ENCODE results near the gene TARDBP.
"Not testable (repeated sequence)": the region's sequence is repeated elsewhere in the genome, so short reads cannot be mapped to it uniquely, and the experiment has no call there.

TARDBP gene

DNA sequence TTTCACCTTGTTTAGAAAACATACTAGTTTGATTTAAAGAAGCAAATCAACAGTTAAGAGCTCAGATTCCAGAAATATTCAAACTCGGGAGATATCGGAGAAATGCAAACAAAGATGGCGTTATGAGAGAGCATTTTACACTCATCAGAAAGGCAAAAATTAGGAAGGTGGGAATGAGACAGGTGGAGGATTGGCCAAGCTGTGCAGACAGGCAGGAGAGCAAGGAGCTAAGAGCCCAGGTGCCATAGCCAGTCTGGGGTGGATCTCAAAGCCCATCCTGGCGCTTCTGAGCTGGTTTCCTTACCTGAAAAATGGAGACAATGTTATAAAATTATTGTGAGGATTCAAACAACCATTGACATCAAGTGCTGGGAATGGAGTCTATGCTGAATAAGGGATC is 19.6 kb upstream of the TARDBP start:
- DNase-seq = no peak

DNA sequence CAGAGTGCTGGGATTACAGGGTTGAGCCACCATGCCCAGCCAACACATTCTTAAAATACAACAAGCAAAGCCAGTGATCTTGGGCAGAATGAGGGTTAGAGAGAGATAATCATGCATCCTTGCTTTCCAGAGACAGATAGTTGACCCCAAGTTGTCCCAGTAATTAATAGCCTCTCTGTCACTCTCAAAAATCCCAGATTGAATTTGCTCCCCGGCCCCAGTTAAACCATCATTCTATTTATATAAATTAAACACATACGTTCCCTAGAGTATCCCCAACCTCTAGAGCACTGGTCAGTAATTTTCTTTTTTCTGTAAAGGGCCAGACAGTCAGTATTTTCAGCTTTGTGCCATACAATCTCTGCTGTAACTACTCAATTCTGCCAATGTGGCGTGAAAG is 16.4 kb upstream of the TARDBP start:
- DNase-seq = no peak

DNA sequence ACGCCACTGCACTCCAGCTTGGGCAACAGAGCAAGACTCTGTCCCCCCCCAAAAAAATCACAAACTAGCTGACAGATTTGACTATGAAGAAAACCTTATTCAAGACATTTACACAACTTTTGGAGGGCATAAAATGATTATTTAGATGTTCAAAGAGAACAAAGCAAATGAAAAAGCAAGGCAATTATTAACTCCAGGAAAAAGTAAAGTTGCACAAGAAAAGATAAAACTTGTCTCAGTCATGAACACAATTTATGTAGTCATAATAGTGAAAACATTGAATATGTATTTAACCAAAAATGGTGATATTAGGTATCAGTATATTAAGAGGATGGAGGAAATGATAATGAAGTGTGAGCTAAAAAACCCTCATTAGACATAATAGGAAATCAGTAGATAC is 11.9 kb upstream of the TARDBP start:
- no peak for DNase-seq

DNA sequence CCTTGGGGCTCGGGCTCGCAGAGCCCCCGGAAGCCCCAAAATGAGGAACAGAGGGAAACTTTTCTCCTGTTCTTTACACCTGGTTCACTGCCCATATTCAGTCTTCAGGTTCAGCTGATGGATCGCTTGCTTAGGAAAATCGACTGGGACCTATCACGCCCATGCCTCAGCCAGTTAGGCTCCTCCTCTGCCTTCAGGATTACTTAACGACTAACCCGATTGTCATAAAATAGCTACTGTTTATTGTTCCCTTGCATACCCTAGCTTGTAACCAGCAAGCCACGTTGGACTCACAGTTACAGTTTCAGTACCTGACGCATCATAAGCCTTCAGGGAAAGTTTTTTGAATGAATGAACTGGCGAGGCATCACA is 692 bp downstream of the TARDBP start:
- no peak for DNase-seq

DNA sequence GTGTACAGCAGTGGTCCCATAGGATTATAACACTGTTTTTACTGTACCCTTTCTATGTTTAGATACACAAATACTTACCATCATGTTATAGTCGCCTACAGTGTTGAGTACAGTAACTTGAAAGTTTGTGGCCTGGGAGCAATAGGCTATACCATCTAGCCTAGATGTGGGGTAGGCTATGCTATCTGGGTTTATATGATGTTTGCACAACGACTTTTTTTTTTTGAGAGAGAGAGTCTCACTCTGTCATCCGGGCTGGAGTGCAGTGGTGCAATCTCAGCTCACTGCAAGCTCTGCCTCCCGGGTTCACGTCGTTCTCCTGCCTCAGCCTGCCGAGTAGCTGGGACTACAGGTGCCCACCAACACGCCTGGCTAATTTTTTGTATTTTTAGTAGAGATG is 6.9 kb downstream of the TARDBP start:
- not testable (repeated sequence) for DNase-seq

DNA sequence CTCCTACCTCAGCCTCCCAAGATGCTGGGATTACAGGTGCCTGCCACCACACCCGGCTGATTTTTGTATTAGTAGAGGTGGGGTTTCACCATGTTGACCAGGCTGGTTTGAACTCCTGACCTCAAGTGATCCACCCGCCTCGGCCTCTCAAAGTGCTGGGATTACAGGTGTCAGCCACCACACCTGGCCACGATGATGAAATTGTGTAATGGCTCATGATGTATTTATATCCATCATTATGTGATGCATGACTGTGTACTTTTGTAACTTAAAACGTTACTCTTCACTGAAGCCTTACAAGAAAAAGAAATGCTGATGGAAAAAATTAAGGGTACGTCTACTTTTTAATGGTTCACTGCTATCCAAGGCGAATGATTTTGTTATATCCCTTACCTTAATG is 7.5 kb downstream of the TARDBP start:
- DNase-seq = no peak

DNA sequence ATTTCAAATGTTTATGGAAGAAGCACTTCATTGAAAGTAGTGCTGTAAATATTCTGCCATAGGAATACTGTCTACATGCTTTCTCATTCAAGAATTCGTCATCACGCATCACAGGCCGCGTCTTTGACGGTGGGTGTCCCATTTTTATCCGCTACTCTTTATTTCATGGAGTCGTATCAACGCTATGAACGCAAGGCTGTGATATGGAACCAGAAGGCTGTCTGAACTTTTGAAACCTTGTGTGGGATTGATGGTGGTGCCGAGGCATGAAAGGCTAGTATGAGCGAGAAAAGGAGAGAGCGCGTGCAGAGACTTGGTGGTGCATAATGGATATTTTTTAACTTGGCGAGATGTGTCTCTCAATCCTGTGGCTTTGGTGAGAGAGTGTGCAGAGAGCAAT is 10.7 kb downstream of the TARDBP start:
- DNase-seq = no peak

DNA sequence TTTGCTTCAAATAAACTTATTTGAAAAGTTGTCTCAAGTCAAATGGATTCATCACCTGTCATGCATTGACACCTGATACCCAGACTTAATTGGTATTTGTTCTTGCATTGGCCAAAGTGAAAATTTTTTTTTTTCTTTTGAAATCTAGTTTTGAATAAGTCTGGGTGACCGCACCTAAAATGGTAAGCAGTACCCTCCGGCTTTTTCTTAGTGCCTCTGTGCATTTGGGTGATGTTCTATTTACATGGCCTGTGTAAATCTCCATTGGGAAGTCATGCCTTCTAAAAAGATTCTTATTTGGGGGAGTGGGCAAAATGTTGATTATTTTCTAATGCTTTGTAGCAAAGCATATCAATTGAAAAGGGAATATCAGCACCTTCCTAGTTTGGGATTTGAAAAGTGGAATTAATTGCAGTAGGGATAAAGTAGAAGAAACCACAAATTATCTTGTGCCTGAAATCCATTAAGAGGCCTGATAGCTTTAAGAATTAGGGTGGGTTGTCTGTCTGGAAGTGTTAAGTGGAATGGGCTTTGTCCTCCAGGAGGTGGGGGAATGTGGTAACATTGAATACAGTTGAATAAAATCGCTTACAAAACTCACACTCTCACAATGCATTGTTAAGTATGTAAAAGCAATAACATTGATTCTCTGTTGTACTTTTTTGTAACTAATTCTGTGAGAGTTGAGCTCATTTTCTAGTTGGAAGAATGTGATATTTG is 11.9 kb downstream of the TARDBP start:
- no peak for DNase-seq

DNA sequence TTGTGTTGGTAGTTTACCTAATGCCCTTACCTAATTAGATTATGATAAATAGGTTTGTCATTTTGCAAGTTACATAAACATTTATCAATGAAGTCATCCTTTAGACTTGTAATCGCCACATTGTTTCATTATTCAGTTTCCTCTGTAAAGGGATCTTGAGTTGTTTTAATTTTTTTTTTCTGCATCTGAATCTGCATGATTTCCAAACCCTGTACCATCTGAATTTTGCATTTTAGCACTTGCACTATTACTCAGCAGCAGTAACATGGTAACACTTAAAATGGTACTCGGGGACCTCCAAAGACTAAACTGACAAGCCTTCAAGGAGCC is 12.4 kb downstream of the TARDBP start:
- DNase-seq = no peak

DNA sequence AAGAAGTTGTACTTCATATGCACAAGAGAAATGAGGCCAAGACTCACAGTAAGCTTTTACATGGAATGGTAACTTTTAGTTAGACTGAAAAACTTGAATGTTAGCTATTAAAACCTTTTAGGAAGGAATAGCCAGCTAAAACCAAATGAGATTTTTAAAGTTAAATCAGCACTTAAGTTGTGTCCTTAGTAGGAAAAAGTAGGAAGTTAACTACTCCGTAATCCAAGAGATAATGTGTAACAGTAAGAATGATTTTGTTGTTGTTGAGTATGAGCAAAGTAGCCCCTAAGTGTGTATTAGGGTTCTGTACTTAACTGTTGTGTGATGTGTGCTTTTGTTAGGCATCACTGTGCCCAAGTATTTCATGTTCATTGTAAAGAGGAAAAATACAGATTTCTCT is 13.2 kb downstream of the TARDBP start:
- DNase-seq = no peak

DNA sequence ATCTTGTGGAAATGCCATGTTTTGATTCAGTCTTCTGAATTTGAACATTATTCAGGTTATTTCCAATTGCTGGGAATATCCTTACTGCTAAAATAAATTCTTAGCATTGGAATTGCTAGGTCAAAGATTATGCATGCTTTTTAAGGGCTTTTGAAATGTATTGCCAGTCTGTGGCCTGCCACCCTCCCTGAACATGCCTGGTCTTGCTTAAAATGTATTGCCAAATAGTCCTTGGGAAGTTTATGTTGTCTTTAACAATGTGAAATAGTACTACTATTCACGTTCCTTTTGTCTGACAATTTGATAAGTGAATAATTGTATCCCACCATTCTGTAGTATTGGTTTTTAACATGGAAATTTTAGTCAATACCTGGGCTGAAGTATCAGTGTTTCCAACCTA is 13.6 kb downstream of the TARDBP start:
- no peak for DNase-seq

DNA sequence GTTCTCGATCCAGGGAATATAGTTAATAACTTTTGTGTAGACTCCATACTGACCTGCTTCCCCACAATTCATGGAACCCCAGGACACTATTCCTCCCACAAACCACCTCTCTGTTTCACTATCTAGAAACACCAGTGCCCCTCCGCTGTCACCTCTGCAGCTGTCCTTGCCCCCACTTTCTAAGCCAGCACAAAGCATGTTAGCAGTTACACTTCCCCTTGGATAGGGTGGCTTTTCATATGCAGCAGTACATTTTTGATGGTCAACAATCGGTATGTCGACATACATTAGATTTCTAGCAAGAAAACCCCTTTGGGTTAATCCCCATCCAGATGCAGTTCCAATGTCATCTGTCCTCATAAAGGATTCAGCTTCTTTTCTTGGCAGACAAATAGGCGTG is 14.4 kb downstream of the TARDBP start:
- DNase-seq = no peak

DNA sequence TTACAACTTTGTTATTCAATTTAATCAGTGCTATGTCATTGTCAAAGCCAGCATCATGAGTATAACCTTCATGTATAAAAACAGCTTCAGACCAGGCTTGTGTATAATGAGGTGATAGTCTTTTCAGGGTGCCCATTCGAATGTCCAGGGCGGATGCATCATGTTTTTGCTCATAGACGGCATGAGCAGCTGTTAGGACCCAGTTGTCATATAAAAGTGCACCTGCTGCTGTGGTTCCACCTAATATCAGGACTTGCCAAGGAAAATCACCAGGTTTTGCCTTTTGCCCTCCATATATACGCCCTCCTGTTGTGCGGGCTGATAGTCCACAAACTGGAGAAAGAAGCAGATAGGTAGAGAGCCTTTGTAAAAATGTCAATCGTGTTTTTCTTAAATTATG is 14.9 kb downstream of the TARDBP start:
- no peak for DNase-seq

DNA sequence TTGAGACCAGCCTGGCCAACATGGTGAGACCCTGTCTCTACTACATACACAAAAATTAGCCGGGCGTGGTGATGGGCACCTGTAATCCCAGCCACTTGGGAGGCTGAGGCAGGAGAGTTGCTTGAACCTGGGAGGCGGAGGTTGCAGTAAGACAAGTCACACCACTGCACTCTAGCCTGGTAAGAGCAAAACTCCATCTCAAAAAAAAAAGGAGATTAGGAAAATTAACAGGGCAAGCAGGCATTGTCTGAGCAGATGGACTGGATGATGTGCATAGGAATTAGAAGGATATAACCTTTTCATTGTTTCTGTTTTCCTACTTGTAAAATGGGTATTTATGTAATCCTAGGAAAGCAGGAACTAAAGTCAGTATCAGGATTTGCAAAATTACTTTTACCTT is 15.6 kb downstream of the TARDBP start:
- no peak for DNase-seq

DNA sequence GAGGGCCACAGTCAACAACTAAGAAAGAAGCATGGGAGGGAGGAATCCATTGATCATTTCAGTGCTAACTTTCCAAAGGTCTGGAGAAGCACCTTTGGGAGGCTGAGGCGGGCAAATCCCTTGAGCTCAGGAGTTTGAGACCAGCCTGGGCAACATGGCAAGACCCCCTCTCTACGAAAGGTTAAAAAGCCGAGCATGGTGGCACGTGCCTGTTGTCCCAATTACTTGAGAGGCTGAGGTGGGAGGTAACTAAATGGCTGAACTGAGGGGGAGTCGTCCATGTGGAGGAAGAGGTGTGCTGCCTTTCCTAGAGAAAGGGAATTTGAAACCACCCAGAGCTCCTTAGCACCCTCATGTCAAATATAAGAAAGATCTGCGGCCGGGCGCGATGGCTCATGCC is 18.4 kb downstream of the TARDBP start:
- no peak for DNase-seq

DNA sequence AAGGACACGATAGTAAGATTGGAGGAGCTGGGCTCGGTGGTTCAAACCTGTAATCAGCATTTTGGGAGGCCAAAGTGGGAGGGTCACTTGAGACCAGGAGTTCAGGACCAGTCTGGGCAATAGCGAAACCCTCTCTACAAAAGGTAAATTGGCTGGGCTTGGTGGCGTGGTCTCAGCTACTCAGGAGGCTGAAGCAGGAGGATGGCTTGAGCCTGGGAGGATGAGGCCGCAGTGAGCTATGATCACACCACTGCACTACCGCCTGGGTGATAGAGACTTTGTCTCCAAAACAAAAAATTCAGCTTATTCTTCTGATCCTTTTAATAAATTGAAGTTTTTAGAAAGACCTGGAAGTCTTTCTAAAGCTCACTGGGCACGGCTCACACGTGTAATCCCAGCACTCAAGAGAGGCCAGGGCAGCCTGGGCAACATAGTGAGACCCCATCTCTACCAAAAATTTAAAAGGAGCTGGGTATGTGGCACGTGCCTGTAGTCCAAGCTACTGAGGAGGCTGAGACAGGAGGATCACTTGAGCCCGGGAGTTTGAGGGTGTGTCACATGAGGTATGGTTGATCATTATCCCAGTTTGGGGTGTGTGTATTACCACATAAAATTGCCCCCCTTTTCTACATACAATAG is 19.3 kb downstream of the TARDBP start:
- DNase-seq = no peak

DNA sequence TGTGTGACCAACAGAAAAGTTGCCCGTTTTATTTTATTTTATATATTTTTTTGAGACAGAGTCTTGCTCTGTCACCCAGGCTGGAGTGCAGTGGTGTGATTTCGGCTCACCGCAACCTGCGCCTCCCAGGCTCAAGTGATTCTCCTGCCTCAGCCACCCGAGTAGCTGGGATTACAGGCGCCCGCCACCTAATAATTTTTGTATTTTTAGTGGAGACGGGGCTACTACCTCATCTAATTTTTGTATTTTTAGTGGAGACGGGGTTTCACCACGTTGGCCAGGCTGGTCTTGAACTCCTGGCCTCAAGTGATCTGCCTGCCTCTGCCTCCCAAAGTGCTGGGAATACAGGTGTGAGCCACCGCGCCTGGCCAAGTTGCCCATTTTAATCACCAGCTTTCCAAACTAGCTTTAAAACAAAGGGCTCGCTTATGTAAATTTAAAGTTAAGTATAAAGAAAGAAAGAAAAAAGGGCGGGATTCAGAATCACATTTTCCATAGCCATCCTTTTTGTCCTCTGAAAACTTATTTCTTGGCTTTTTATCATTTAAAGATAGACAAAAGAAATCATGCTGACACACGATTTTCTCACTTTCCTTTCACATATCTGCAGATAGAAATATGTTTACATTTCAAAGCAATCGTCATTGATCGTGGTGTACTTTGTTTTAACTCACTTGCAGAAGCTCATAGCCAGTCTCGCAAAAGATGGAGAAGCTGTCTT is 24.7 kb downstream of the TARDBP start:
- not testable (repeated sequence) for DNase-seq

DNA sequence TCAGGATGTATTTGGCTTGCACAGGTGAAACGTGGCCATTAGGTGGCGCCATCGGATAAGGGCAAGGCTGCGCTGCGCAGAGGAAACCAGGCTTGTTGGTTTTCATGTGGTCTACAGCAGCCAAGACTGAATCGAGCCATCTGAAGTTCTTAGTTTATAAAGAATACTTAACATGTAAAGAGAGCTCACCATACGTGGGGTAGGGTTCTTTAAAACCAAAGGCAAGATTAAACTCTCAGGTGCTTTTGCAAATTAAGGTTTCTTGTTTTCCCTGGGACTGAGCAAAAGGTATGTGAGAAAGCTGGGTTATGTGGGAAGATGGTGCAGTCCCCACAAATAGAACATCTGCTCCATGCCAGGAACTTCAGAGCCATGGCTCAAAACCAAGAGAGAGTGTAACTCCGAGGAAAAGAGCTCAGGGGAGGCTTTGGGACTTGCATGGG is 25.3 kb downstream of the TARDBP start:
- peak; percentile 88 to 89 for DNase-seq

DNA sequence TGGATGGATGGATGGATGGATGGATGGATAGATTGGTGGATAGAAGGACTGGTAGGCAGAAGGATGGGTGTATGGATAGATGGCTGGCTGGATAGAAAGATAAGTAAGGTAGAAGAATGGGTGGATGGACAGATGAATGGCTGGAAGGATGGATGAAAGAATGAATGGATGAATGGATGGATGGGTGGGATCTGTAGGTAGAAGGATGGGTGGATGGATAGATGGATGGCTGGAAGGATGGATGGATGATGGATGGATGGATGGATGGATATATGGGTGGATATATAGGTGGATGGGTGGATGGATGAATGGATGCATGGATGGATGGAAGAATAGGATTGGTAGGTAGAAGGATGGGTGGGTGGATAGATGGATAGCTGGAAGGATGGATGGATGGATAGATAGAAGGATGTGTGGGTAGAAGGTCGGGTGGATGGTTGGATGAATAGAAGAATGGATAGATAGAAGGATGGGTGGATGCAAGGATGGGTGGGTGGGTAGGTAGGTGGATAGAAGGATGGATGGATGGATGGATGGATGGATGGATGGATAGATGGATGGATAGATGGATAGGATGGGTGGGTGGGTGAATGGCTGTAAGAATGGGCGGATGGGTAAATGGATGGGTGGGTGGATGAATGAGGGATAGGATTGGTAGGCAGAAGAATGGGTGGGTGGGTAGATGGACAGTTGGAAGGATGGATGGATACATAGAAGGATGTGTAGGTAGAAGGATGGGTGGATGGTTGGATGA is 27.1 kb downstream of the TARDBP start:
- no peak for DNase-seq

DNA sequence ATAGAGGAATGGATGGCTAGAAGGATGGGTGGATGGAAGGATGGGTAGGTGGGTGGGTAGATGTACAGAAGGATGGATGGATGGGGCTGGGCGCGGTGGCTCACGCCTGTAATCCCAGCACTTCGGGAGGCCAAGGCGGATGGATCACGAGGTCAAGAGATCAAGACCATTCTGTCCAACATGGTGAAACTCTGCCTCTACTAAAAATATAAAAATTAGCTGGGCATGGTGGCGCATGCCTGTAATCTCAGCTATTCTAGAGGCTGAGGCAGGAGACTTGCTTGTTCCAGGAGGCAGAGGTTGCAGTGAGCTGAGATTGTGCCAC is 27.6 kb downstream of the TARDBP start:
- not testable (repeated sequence) for DNase-seq

DNA sequence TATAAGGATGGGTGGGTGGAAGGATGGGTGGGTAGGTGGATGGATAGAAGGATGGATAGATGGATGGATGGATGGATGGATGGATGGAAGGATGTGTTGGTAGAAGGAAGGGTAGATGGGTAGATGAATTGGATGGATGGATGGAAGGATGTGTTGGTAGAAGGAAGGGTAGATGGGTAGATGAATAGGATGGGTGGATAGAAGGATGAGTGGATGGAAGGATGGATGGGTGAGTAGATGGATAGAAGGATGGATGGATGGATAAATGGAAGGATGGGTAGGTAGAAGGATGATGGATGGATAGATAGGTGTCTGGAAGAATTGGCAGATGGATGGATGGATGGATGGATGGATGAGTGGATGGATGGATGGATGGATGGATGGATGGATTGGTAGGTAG is 28.6 kb downstream of the TARDBP start:
- no peak for DNase-seq

DNA sequence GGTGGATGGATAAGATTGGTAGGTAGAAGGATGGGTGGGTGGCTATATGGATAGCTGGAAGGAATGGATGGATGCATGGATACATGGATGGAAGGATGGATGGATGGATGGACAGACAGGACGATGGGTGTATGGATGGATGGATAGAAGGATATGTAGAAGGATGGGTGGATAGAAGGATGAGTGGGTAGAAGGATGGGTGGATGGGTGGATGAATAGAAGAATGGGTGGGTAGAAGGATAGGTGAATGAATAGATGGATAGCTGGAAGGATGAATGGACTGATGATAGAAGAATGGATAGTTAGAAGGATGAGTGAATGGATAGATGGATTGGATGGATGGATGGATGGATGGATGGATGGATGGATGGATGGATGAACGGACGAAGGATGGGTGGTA is 29.6 kb downstream of the TARDBP start:
- DNase-seq = no peak

DNA sequence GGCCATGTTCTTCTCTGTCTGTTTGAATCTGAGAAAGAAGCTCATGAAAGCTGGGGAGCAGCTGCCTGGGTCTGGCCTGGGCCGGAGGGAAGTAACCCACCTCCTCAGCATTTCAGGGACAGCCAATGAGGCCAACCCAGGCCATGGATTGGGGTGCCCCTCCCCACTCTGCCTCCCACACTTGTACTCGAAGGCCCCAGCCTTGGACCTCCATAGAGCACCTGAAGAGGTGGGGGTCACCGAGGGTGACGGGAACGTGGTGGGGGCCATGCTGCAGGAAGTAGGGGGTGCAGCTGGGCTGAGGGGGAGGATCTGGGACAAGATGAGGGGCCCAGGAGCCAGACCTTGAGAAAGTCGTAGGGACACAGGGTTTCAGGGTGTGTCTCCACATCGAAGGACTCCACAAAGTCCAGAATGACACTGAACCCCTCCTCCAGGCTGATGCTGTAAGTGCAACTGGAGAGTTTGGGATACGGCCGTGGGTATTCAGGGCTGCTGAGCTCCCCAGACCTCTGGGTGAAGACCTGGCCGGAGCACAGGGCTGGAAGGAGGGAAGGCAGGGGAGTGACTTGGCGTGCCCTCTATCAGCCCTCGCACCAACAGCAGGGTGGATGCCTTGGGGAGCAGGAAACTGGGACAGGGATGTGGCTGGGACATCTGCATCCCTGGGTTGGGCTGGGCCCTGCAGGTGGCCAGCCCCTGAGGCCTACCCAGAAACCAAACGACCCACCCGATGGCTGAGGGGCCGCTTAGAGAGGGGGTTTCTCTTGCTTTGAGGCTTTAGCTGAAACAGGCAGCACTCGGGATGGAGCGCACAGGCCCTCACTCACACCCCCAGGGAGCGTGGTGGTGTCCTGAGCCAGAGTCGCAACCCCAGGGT is 30.8 kb downstream of the TARDBP start:
- no peak for DNase-seq

All from CD4-positive, alpha-beta T cell treated with Interleukin-4 for 1 hour (primary cell).